H9 (cell line): ENCODE data around the gene CMSS1. TPM values are rescaled to one million over a fixed set of nuclear protein-coding genes. Genes with fewer than 3 reads are reported as not detected.

Experiments
- DNase-seq: peaks from one replicate; pipeline ENCODE4 v3.0.0-alpha.2; 2017
- H2AFZ ChIP-seq: one replicate; pipeline ENCODE4 v1.6.1; 2013; ENCODE audit warnings: mild to moderate bottlenecking, low read length, control low read depth, moderate library complexity
- H2AK5ac ChIP-seq: 2 replicates; pipeline ENCODE4 v1.6.1; 2013; ENCODE audit warnings: low read length, control low read depth, mixed read lengths; ENCODE audit not compliant: insufficient read length
- H2BK120ac ChIP-seq: one replicate; pipeline ENCODE4 v1.6.1; 2013; ENCODE audit warnings: low read depth, mild to moderate bottlenecking, low read length, control low read depth, inconsistent platforms; ENCODE audit not compliant: poor library complexity, severe bottlenecking
- H2BK12ac ChIP-seq: 2 replicates; pipeline ENCODE4 v1.6.1; 2013; ENCODE audit warnings: low read length, control low read depth, mixed read lengths, low read depth; ENCODE audit not compliant: insufficient read length
- H2BK15ac ChIP-seq: 2 replicates; pipeline ENCODE4 v1.6.1; 2013; ENCODE audit warnings: low read depth, low read length, control low read depth
- H2BK20ac ChIP-seq: one replicate; pipeline ENCODE4 v1.6.1; 2013; ENCODE audit warnings: low read depth, mild to moderate bottlenecking, low read length, control low read depth, inconsistent platforms; ENCODE audit not compliant: poor library complexity, severe bottlenecking
- H2BK5ac ChIP-seq: 2 replicates; pipeline ENCODE4 v1.6.1; 2013; ENCODE audit warnings: low read length, control low read depth, mixed read lengths; ENCODE audit not compliant: insufficient read length
- H3K14ac ChIP-seq: 2 replicates; pipeline ENCODE4 v1.6.1; 2013; ENCODE audit warnings: low read length, control low read depth; ENCODE audit not compliant: insufficient read depth
- H3K18ac ChIP-seq: 2 replicates; pipeline ENCODE4 v1.6.1; 2013; ENCODE audit warnings: low read depth, mild to moderate bottlenecking, mixed read lengths, low read length, control low read depth; ENCODE audit not compliant: insufficient read length
- H3K23ac ChIP-seq: 2 replicates; pipeline ENCODE4 v1.6.1; 2013; ENCODE audit warnings: low read length, control low read depth, mixed read lengths, low read depth; ENCODE audit not compliant: insufficient read length
- H3K23me2 ChIP-seq: 2 replicates; pipeline ENCODE4 v1.6.1; 2013; ENCODE audit warnings: low read depth, mild to moderate bottlenecking, mixed read lengths, low read length, control low read depth; ENCODE audit not compliant: insufficient read length, poor library complexity, severe bottlenecking
- H3K27ac ChIP-seq: 2 replicates; pipeline ENCODE4 v1.5.1; 2013; ENCODE audit warnings: low read length, control low read depth, mixed read lengths, low read depth; ENCODE audit not compliant: insufficient read length
- H3K27me3 ChIP-seq: 2 replicates; pipeline ENCODE4 v1.6.1; 2013; ENCODE audit warnings: low read length, control low read depth, inconsistent platforms; ENCODE audit not compliant: insufficient read depth
- H3K4ac ChIP-seq: 2 replicates; pipeline ENCODE4 v1.6.1; 2013; ENCODE audit warnings: low read depth, mild to moderate bottlenecking, control low read depth, inconsistent platforms, low read length, moderate library complexity
- H3K4me1 ChIP-seq: 2 replicates; pipeline ENCODE4 v1.6.1; 2013; ENCODE audit warnings: low read length, control low read depth, inconsistent platforms; ENCODE audit not compliant: insufficient read depth
- H3K4me2 ChIP-seq: 2 replicates; pipeline ENCODE4 v1.6.1; 2013; ENCODE audit warnings: low read length, control low read depth, mixed read lengths; ENCODE audit not compliant: insufficient read length, insufficient read depth
- H3K56ac ChIP-seq: 2 replicates; pipeline ENCODE4 v1.6.1; 2013; ENCODE audit warnings: low read depth, mild to moderate bottlenecking, mixed read lengths, low read length, control low read depth; ENCODE audit not compliant: insufficient read length
- H3K79me1 ChIP-seq: 2 replicates; pipeline ENCODE4 v1.6.1; 2013; ENCODE audit warnings: low read depth, mild to moderate bottlenecking, moderate library complexity, low read length, control low read depth, inconsistent platforms; ENCODE audit not compliant: insufficient read depth, poor library complexity, severe bottlenecking
- H3K79me2 ChIP-seq: 2 replicates; pipeline ENCODE4 v1.6.1; 2013; ENCODE audit warnings: low read length, control low read depth, inconsistent platforms; ENCODE audit not compliant: insufficient read depth
- H3K9ac ChIP-seq: 2 replicates; pipeline ENCODE4 v1.6.1; 2013; ENCODE audit warnings: low read length, control low read depth, mixed read lengths; ENCODE audit not compliant: insufficient read length; ENCODE audit errors: extremely low read depth
- H3K9me3 ChIP-seq: one replicate; pipeline ENCODE4 v1.6.1; 2013; ENCODE audit warnings: low read depth, low read length, inconsistent platforms; ENCODE audit not compliant: control insufficient read depth
- H3T11ph ChIP-seq: one replicate; pipeline ENCODE4 v1.6.1; 2013; ENCODE audit warnings: mild to moderate bottlenecking, low read length, control low read depth, inconsistent platforms
- H4K20me1 ChIP-seq: one replicate; pipeline ENCODE4 v1.6.1; 2013; ENCODE audit not compliant: control insufficient read depth, insufficient read length, insufficient read depth
- H4K5ac ChIP-seq: 2 replicates; pipeline ENCODE4 v1.6.1; 2013; ENCODE audit warnings: low read depth, mild to moderate bottlenecking, mixed read lengths, low read length, control low read depth; ENCODE audit not compliant: insufficient read length
- H4K8ac ChIP-seq: replicated peaks from 2 replicates; pipeline ENCODE4 v1.6.1; 2013; ENCODE audit warnings: low read length, control low read depth, mixed read lengths, low read depth; ENCODE audit not compliant: insufficient read length
- H4K91ac ChIP-seq: 2 replicates; pipeline ENCODE4 v1.6.1; 2013; ENCODE audit warnings: low read depth, mild to moderate bottlenecking, moderate library complexity, mixed read lengths, low read length, control low read depth; ENCODE audit not compliant: insufficient read length
- H3K27ac Mint-ChIP-seq, 3 experiments: 2 replicates in 2 of 3; 3 replicates in 1 of 3; pipeline ENCODE4 v1.8.0; 2020 to 2021; ENCODE audit warnings: mixed read lengths in 3 of 3, mild to moderate bottlenecking in 1 of 3, moderate library complexity in 1 of 3
- H3K27me3 Mint-ChIP-seq: 2 replicates; pipeline ENCODE4 v1.8.0; 2021; ENCODE audit warnings: low read depth, mild to moderate bottlenecking, moderate library complexity, mixed read lengths
- H3K36me3 Mint-ChIP-seq, 3 experiments: 2 replicates in 2 of 3; 3 replicates in 1 of 3; pipeline ENCODE4 v1.8.0; 2020 to 2021; ENCODE audit warnings: low read depth in 3 of 3, mixed read lengths in 3 of 3; ENCODE audit not compliant: insufficient read depth in 1 of 3
- H3K4me1 Mint-ChIP-seq, 2 experiments: 2 replicates each; pipeline ENCODE4 v1.8.0; 2020; ENCODE audit warnings: mixed read lengths in 2 of 2
- H3K4me3 Mint-ChIP-seq, 2 experiments: 2 replicates in 1 of 2; 3 replicates in 1 of 2; pipeline ENCODE4 v1.8.0; 2020 to 2021; ENCODE audit warnings: mild to moderate bottlenecking in 2 of 2, mixed read lengths in 2 of 2, moderate library complexity in 1 of 2
- H3K9me3 Mint-ChIP-seq, 2 experiments: 2 replicates in 1 of 2; 3 replicates in 1 of 2; pipeline ENCODE4 v1.8.0; 2020; ENCODE audit warnings: mild to moderate bottlenecking in 2 of 2, mixed read lengths in 2 of 2, moderate library complexity in 1 of 2
- WGBS: extraction: QIAGEN DNeasy Blood & Tissue Kit; methylation state at CpG from one replicate; pipeline ENCODE4 v1.1.7; 2013; ENCODE audit warnings: missing lambda C conversion rate, low lambda C conversion rate, mixed read lengths; ENCODE audit not compliant: insufficient read length; ENCODE audit errors: extremely low coverage; 5-methylcytosine and 5-hydroxymethylcytosine counted together
- total RNA-seq: library from RNA; stranded (reverse); gene quantifications from 2 replicates; pipeline ENCODE4 v1.2.1, GENCODE V29; 2021
- TF ChIP-seq, protein P1 (sequence below): fragments of 200-600 bp; sonication (generic); conservative IDR thresholded peaks from 3 replicates; pipeline ENCODE4 v1.8.0; 2021; ENCODE audit warnings: antibody characterized with exemption, mild to moderate bottlenecking

Gene CMSS1
- total RNA-seq, 1 experiment from 2014 or later, result 61.8 TPM

DNA sequence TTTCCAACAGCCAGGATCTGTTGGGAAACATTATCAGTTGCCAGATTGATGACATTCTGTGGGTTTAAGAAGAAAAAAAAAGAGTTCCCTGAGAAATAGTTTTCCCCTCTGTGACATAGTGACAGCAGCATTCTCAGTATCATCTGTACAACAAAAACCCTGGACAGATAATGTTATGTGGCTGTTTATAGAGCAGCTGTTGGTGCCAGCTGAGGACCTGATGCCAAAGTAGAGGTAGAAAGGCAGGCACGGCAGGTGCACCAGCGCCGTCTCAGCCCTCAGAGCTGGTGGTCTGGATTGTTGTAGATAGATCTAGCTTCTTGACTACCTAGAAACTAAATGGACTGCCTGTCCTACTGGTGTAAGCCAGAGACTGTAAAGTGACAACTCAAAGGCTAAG is 352.8 kb downstream of the CMSS1 start:
- H3K18ac ChIP-seq, result no peak overlapping the region
- H3K4ac ChIP-seq, result no peak overlapping the region
- H2AK5ac ChIP-seq, result no peak overlapping the region
- H3K56ac ChIP-seq, result no peak overlapping the region
- no peaks in the 10 kb centered on the region for H3K27me3 ChIP-seq
- no peaks in the 10 kb centered on the region for H3K27me3 Mint-ChIP-seq
- H3K27ac Mint-ChIP-seq, result no peak overlapping the region
- no peak overlapping the region for H3T11ph ChIP-seq
- no CpG with 5 or more reads among the region's 3 CpGs for WGBS
- peaks cover 0 to 15% (median 0%) of the 10 kb centered on the region in 3 experiments; a peak in 3 of 7 replicates for H3K36me3 Mint-ChIP-seq
- DNase-seq, result no peak
- no peaks in the 10 kb centered on the region for H3K9me3 ChIP-seq
- H4K8ac ChIP-seq, result no peak overlapping the region
- TF ChIP-seq, protein P1, sequence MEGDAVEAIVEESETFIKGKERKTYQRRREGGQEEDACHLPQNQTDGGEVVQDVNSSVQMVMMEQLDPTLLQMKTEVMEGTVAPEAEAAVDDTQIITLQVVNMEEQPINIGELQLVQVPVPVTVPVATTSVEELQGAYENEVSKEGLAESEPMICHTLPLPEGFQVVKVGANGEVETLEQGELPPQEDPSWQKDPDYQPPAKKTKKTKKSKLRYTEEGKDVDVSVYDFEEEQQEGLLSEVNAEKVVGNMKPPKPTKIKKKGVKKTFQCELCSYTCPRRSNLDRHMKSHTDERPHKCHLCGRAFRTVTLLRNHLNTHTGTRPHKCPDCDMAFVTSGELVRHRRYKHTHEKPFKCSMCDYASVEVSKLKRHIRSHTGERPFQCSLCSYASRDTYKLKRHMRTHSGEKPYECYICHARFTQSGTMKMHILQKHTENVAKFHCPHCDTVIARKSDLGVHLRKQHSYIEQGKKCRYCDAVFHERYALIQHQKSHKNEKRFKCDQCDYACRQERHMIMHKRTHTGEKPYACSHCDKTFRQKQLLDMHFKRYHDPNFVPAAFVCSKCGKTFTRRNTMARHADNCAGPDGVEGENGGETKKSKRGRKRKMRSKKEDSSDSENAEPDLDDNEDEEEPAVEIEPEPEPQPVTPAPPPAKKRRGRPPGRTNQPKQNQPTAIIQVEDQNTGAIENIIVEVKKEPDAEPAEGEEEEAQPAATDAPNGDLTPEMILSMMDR, result no peak
- H3K27ac ChIP-seq, result no peak overlapping the region
- H3K4me1 Mint-ChIP-seq, result peaks cover 4% of the 10 kb centered on the region in 2 experiments; a peak in 2 of 4 replicates
- H4K91ac ChIP-seq, result no peak overlapping the region
- no peak overlapping the region for H2BK120ac ChIP-seq
- no peak overlapping the region for H3K23ac ChIP-seq
- H2BK12ac ChIP-seq, result no peak overlapping the region
- H2BK20ac ChIP-seq, result no peak overlapping the region
- H2BK5ac ChIP-seq, result no peak overlapping the region
- no peak overlapping the region for H4K5ac ChIP-seq
- H3K79me1 ChIP-seq, result no peaks in the 10 kb centered on the region
- no peaks in the 10 kb centered on the region for H3K4me1 ChIP-seq
- no peaks in the 10 kb centered on the region for H3K9me3 Mint-ChIP-seq
- H3K23me2 ChIP-seq, result no peaks in the 10 kb centered on the region
- H4K20me1 ChIP-seq, result no peaks in the 10 kb centered on the region
- no peak overlapping the region for H2BK15ac ChIP-seq
- no peak overlapping the region for H3K9ac ChIP-seq
- H3K14ac ChIP-seq, result no peak overlapping the region
- H3K4me2 ChIP-seq, result no peak overlapping the region
- H3K4me3 Mint-ChIP-seq, result no peak overlapping the region
- H2AFZ ChIP-seq, result no peak overlapping the region
- H3K79me2 ChIP-seq, result no peaks in the 10 kb centered on the region
